Measurements from ENCODE around the gene WDR4.
"Not testable (repeated sequence)": the region's sequence is repeated elsewhere in the genome, so short reads cannot be mapped to it uniquely, and the experiment has no call there.

Gene WDR4

DNA sequence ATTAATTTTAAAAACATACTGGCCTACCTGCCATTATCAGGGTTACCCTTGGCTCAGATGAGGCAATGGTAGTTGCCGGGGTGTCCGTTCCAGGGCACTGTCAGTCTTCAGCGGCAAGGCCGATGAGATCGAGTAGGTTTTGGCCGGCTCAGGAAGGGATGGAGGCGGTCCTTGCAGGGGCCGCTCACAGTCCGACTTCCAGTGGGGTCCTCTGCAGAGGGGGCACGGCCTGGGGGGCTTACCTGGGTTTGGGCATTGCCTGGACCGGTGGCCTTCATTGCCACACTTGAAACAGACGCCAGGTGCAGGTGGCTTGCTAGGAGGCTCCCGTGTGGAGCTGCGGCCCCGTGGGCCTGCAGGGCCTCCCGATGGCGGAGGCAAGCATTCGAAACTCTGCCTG, 43.6 kb upstream of the WDR4 start:
- Histone ChIP-seq H3K4me3 (ENCODE audit: low read length) (no peak overlapping the region), H2BK5ac (ENCODE audit: low read length) (peak overlapping the region; percentile 17), H3K79me1 (ENCODE audit: low read length) (no peaks in the 10 kb centered on the region), H3K56ac (ENCODE audit: low read length) (peak overlapping the region; percentile 69), H3K79me2 (ENCODE audit: control insufficient read depth, insufficient read depth, low read length) (no peaks in the 10 kb centered on the region), H3K18ac (ENCODE audit: low read length) (peak overlapping the region; percentile 44), H2AK5ac (ENCODE audit: low read length) (no peak overlapping the region), H3K36me3 (ENCODE audit: control insufficient read depth, insufficient read depth, low read length) (no peaks in the 10 kb centered on the region), H3K27me3 (ENCODE audit: insufficient read depth, low read length, poor library complexity) (no peaks in the 10 kb centered on the region), H3K27ac (ENCODE audit: low read depth, low read length) (no peak overlapping the region), H3K9ac (ENCODE audit: low read length) (peak overlapping the region; percentile 37), H3K4me1 (ENCODE audit: control insufficient read depth, low read depth, low read length) (peaks cover 6% of the 10 kb centered on the region), H4K8ac (ENCODE audit: low read depth, low read length) (no peak overlapping the region), H2BK15ac (replicated peaks; ENCODE audit: low read depth) (no peak overlapping the region), H3K4me2 (ENCODE audit: low read length) (no peak overlapping the region), H2BK120ac (ENCODE audit: low read depth, low read length) (peak overlapping the region; percentile 48), H3K4ac (ENCODE audit: low read depth, low read length) (peak overlapping the region; percentile 91), H4K5ac (ENCODE audit: low read length) (no peak overlapping the region), H3K23ac (ENCODE audit: low read length) (no peak overlapping the region)
- no peak for DNase-seq
- no CpG with 5 or more reads among the region's 18 CpGs for WGBS (ENCODE audit: extremely low coverage, insufficient coverage, low lambda C conversion rate)

DNA sequence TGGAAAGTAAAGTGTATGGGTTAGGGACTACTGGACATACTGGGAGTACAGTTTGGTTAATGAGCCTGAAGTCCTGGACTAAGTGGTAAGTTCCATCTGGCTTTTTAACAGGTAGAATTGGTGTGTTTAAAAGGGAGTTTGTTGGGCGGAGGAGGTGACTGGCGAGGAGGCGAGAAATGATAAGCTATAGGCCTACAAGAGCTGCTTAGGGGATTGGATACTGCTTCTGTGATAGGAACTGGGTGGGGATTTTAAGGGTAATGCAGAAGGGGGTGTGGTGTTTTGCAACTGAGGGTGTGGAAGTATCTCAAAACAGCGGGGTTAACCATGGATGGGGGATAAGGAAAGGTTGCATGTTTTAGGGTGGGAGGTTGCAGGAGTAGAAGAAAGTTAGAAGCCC, 42.6 kb upstream of the WDR4 start:
- H3K18ac ChIP-seq (ENCODE audit: low read length): no peak overlapping the region
- H2BK5ac ChIP-seq (ENCODE audit: low read length): no peak overlapping the region
- H3K79me1 ChIP-seq (ENCODE audit: low read length): no peaks in the 10 kb centered on the region
- no peak overlapping the region for H3K4me2 ChIP-seq (ENCODE audit: low read length)
- H3K36me3 ChIP-seq (ENCODE audit: control insufficient read depth, insufficient read depth, low read length): no peaks in the 10 kb centered on the region
- no peak overlapping the region for H3K4me3 ChIP-seq (ENCODE audit: low read length)
- peak overlapping the region; percentile 3 for H3K56ac ChIP-seq (ENCODE audit: low read length)
- H3K4ac ChIP-seq (ENCODE audit: low read depth, low read length): no peak overlapping the region
- H3K79me2 ChIP-seq (ENCODE audit: control insufficient read depth, insufficient read depth, low read length): no peaks in the 10 kb centered on the region
- H3K9ac ChIP-seq (ENCODE audit: low read length): no peak overlapping the region
- no peak overlapping the region for H4K5ac ChIP-seq (ENCODE audit: low read length)
- no peak overlapping the region for H3K23ac ChIP-seq (ENCODE audit: low read length)
- no peaks in the 10 kb centered on the region for H3K27me3 ChIP-seq (ENCODE audit: insufficient read depth, low read length, poor library complexity)
- H2BK120ac ChIP-seq (ENCODE audit: low read depth, low read length): no peak overlapping the region
- no CpG with 5 or more reads among the region's 4 CpGs for WGBS (ENCODE audit: extremely low coverage, insufficient coverage, low lambda C conversion rate)
- no peak for DNase-seq
- H4K8ac ChIP-seq (ENCODE audit: low read depth, low read length): no peak overlapping the region
- H2AK5ac ChIP-seq (ENCODE audit: low read length): no peak overlapping the region
- H3K4me1 ChIP-seq (ENCODE audit: control insufficient read depth, low read depth, low read length): peaks cover 6% of the 10 kb centered on the region
- no peak overlapping the region for H3K27ac ChIP-seq (ENCODE audit: low read depth, low read length)
- no peak overlapping the region for H2BK15ac ChIP-seq (replicated peaks; ENCODE audit: low read depth)

DNA sequence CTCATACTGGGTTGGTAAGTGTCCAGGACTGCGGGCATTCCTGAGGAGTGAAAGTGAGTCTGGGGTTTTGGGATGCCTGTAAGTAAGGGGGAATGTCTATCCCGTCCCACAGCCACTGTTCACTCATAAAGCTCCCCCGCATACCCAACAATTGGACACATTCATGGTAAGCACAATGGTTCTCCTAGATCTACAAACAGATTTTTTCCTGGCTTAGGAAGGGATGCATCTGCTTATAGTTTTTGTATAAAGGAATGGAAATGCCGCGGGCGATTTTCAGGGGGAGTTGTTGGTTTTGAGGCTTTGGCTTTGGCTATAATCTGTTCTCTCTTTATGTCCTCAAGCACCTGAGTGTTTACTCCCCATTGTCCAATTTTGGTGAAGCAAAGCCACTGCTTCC, 39.0 kb upstream of the WDR4 start:
- H3K79me1 ChIP-seq (ENCODE audit: low read length): no peaks in the 10 kb centered on the region
- H2BK5ac ChIP-seq (ENCODE audit: low read length): no peak overlapping the region
- H2AK5ac ChIP-seq (ENCODE audit: low read length): no peak overlapping the region
- no peak overlapping the region for H3K9ac ChIP-seq (ENCODE audit: low read length)
- no peak overlapping the region for H3K56ac ChIP-seq (ENCODE audit: low read length)
- H4K5ac ChIP-seq (ENCODE audit: low read length): no peak overlapping the region
- no peak overlapping the region for H3K23ac ChIP-seq (ENCODE audit: low read length)
- no peak overlapping the region for H3K4ac ChIP-seq (ENCODE audit: low read depth, low read length)
- no CpG with 5 or more reads among the region's 6 CpGs for WGBS (ENCODE audit: extremely low coverage, insufficient coverage, low lambda C conversion rate)
- H3K27me3 ChIP-seq (ENCODE audit: insufficient read depth, low read length, poor library complexity): no peaks in the 10 kb centered on the region
- no peak overlapping the region for H2BK15ac ChIP-seq (replicated peaks; ENCODE audit: low read depth)
- H3K4me2 ChIP-seq (ENCODE audit: low read length): no peak overlapping the region
- DNase-seq: no peak
- no peak overlapping the region for H3K18ac ChIP-seq (ENCODE audit: low read length)
- H3K79me2 ChIP-seq (ENCODE audit: control insufficient read depth, insufficient read depth, low read length): no peaks in the 10 kb centered on the region
- peaks cover 2% of the 10 kb centered on the region for H3K4me1 ChIP-seq (ENCODE audit: control insufficient read depth, low read depth, low read length)
- H3K27ac ChIP-seq (ENCODE audit: low read depth, low read length): no peak overlapping the region
- no peak overlapping the region for H2BK120ac ChIP-seq (ENCODE audit: low read depth, low read length)
- H4K8ac ChIP-seq (ENCODE audit: low read depth, low read length): no peak overlapping the region
- no peaks in the 10 kb centered on the region for H3K36me3 ChIP-seq (ENCODE audit: control insufficient read depth, insufficient read depth, low read length)
- no peak overlapping the region for H3K4me3 ChIP-seq (ENCODE audit: low read length)

DNA sequence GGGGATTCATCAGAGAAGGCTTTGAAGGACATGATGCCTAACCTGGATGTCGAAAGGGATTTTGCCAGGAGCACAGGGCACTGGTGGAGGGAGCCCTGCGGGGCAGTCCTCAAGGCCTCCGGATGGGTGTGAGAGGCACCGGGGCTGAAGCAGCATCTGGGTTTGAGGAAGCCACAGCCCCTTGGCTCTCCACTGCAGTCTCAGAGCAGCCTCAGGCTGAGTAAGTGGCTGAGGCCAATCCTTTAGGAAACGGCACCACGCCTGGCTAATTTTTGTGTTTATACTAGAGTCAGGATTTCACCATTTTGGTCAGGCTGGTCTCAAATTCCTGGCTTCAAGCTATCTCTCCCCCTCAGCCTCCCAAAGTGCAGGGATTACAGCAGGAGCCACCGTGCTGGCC, 34.1 kb upstream of the WDR4 start:
- Histone ChIP-seq H2BK5ac (ENCODE audit: low read length) (no peak overlapping the region), H3K18ac (ENCODE audit: low read length) (no peak overlapping the region), H3K9ac (ENCODE audit: low read length) (no peak overlapping the region), H3K4me3 (ENCODE audit: low read length) (no peak overlapping the region), H3K4ac (ENCODE audit: low read depth, low read length) (no peak overlapping the region), H3K27me3 (ENCODE audit: insufficient read depth, low read length, poor library complexity) (no peaks in the 10 kb centered on the region), H3K4me1 (ENCODE audit: control insufficient read depth, low read depth, low read length) (peaks cover 2% of the 10 kb centered on the region), H4K8ac (ENCODE audit: low read depth, low read length) (no peak overlapping the region), H3K27ac (ENCODE audit: low read depth, low read length) (no peak overlapping the region), H4K5ac (ENCODE audit: low read length) (no peak overlapping the region), H2BK120ac (ENCODE audit: low read depth, low read length) (no peak overlapping the region), H3K56ac (ENCODE audit: low read length) (no peak overlapping the region), H3K4me2 (ENCODE audit: low read length) (no peak overlapping the region), H2AK5ac (ENCODE audit: low read length) (no peak overlapping the region), H3K23ac (ENCODE audit: low read length) (no peak overlapping the region), H3K79me1 (ENCODE audit: low read length) (no peaks in the 10 kb centered on the region), H2BK15ac (replicated peaks; ENCODE audit: low read depth) (no peak overlapping the region), H3K79me2 (ENCODE audit: control insufficient read depth, insufficient read depth, low read length) (no peaks in the 10 kb centered on the region), H3K36me3 (ENCODE audit: control insufficient read depth, insufficient read depth, low read length) (no peaks in the 10 kb centered on the region)
- no peak for DNase-seq
- no CpG with 5 or more reads among the region's 7 CpGs for WGBS (ENCODE audit: extremely low coverage, insufficient coverage, low lambda C conversion rate)

DNA sequence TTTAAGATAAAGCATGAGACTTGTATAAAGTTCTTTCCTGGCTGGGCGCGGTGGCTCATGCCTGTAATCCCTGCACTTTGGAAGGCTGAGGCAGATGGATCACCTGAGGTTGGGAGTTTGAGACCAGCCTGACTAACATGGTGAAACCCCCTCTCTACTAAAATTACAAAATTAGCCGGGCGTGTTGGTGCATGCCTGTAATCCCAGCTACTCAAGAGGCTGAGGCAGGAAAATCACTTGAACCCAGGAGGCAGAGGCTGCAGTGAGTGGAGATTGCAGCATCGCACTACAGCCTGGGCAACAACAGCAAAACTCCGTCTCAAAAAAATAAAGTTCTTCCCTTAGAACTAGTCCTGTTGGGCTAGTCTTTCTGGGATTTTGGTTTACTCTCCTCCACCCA, 32.6 kb upstream of the WDR4 start:
- H2AK5ac ChIP-seq (ENCODE audit: low read length); H2BK15ac ChIP-seq (replicated peaks; ENCODE audit: low read depth); H3K9ac ChIP-seq (ENCODE audit: low read length); H3K23ac ChIP-seq (ENCODE audit: low read length); H2BK5ac ChIP-seq (ENCODE audit: low read length); DNase-seq; H3K36me3 ChIP-seq (ENCODE audit: control insufficient read depth, insufficient read depth, low read length); H3K4me3 ChIP-seq (ENCODE audit: low read length); H3K4me1 ChIP-seq (ENCODE audit: control insufficient read depth, low read depth, low read length); H3K27ac ChIP-seq (ENCODE audit: low read depth, low read length); H3K4me2 ChIP-seq (ENCODE audit: low read length); H3K79me2 ChIP-seq (ENCODE audit: control insufficient read depth, insufficient read depth, low read length); H2BK120ac ChIP-seq (ENCODE audit: low read depth, low read length); H3K56ac ChIP-seq (ENCODE audit: low read length); H3K4ac ChIP-seq (ENCODE audit: low read depth, low read length); H4K8ac ChIP-seq (ENCODE audit: low read depth, low read length); H3K79me1 ChIP-seq (ENCODE audit: low read length); H3K27me3 ChIP-seq (ENCODE audit: insufficient read depth, low read length, poor library complexity); H3K18ac ChIP-seq (ENCODE audit: low read length); H4K5ac ChIP-seq (ENCODE audit: low read length): not testable (repeated sequence)
- WGBS (ENCODE audit: extremely low coverage, insufficient coverage, low lambda C conversion rate): no CpG with 5 or more reads among the region's 6 CpGs

DNA sequence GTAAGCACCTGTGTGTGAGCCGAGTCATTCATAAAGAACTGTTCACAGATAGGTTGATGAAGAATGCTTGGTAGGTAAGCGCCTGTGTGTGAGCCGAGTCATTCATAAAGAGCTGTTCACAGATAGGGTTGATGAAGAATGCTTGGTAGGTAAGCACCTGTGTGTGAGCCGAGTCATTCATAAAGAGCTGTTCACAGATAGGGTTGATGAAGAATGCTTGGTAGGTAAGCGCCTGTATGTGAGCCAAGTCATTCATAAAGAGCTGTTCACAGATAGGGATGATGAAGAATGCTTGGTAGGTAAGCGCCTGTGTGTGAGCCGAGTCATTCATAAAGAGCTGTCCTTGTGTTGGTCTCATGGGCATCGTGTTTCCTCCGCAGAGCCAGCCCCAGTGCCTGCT, 29.1 kb upstream of the WDR4 start:
- not testable (repeated sequence) for H3K23ac ChIP-seq (ENCODE audit: low read length); H3K9ac ChIP-seq (ENCODE audit: low read length); H3K27ac ChIP-seq (ENCODE audit: low read depth, low read length); H2AK5ac ChIP-seq (ENCODE audit: low read length); H2BK15ac ChIP-seq (replicated peaks; ENCODE audit: low read depth); DNase-seq; H3K79me2 ChIP-seq (ENCODE audit: control insufficient read depth, insufficient read depth, low read length); H3K27me3 ChIP-seq (ENCODE audit: insufficient read depth, low read length, poor library complexity); H3K79me1 ChIP-seq (ENCODE audit: low read length); H3K4me3 ChIP-seq (ENCODE audit: low read length); H3K4me2 ChIP-seq (ENCODE audit: low read length); H3K36me3 ChIP-seq (ENCODE audit: control insufficient read depth, insufficient read depth, low read length); H2BK5ac ChIP-seq (ENCODE audit: low read length); H2BK120ac ChIP-seq (ENCODE audit: low read depth, low read length); H3K4me1 ChIP-seq (ENCODE audit: control insufficient read depth, low read depth, low read length); H3K4ac ChIP-seq (ENCODE audit: low read depth, low read length); H4K8ac ChIP-seq (ENCODE audit: low read depth, low read length); H3K56ac ChIP-seq (ENCODE audit: low read length); H4K5ac ChIP-seq (ENCODE audit: low read length); H3K18ac ChIP-seq (ENCODE audit: low read length)
- no CpG with 5 or more reads among the region's 9 CpGs for whole genome bisulfite sequencing (ENCODE audit: extremely low coverage, insufficient coverage, low lambda C conversion rate)

Measured in mesendoderm (in vitro differentiated cells).